ENCODE data around the gene TRABD2A. TPM values are rescaled to one million over a fixed set of nuclear protein-coding genes. Genes with fewer than 3 reads are reported as not detected.
A peak's percentile ranks its signal among the peaks of the same experiment; 100 is the strongest.

The TRABD2A gene
- total and polyA plus RNA-seq, 2 of the 13 experiments (the other 11 are each of a cell fraction or from before 2014, with no cell fraction given), result 0.15 TPM; not detected in 1

GRCh38 chr2:84908948-84909713 lies 28.2 kb upstream of the TRABD2A start (continued):
- TF ChIP-seq SPEN (CRISPR knock-in tag; IDR thresholded peaks at IDR 0.05; ENCODE audit: low read depth) (no peak), E2F1 (CRISPR knock-in tag; IDR thresholded peaks at IDR 0.05) (no peak), ARHGAP35 (CRISPR knock-in tag; IDR thresholded peaks at IDR 0.05; ENCODE audit: borderline replicate concordance) (no peak), PHB2 (IDR thresholded peaks at IDR 0.05; ENCODE audit: partially characterized antibody) (peak; percentile 17), ZNF207 (IDR thresholded peaks at IDR 0.05; ENCODE audit: borderline replicate concordance) (no peak), ZNF335 (CRISPR knock-in tag; IDR thresholded peaks at IDR 0.05) (no peak), ZBTB37 (CRISPR knock-in tag; IDR thresholded peaks at IDR 0.05) (0 out of 2 replicates have a peak, but pooled peaks have one; percentile 26), NONO (IDR thresholded peaks at IDR 0.05) (0 out of 2 replicates have a peak, but pooled peaks have one; percentile 10), NONO (CRISPR knock-in tag; conservative IDR thresholded peaks at IDR 0.05) (no peak), HNF1B (CRISPR knock-in tag; IDR thresholded peaks at IDR 0.05) (no peak), HOMEZ (CRISPR knock-in tag; IDR thresholded peaks at IDR 0.05; ENCODE audit: low read depth) (no peak), PHF8 (CRISPR knock-in tag; IDR thresholded peaks at IDR 0.05) (no peak), ZNF773 (CRISPR knock-in tag; IDR thresholded peaks at IDR 0.05; ENCODE audit: borderline replicate concordance) (no peak), ADNP (CRISPR knock-in tag; IDR thresholded peaks at IDR 0.05) (no peak), IRF9 (CRISPR knock-in tag; IDR thresholded peaks at IDR 0.05; ENCODE audit: borderline replicate concordance) (no peak), SOX6 (IDR thresholded peaks at IDR 0.05) (0 out of 2 replicates have a peak, but pooled peaks have one; percentile 33), SOX6 (CRISPR knock-in tag; IDR thresholded peaks at IDR 0.05) (no peak), CCDC6 (CRISPR knock-in tag; IDR thresholded peaks at IDR 0.05) (no peak), SRSF9 (IDR thresholded peaks at IDR 0.05; ENCODE audit: borderline replicate concordance, insufficient read depth, low read depth, low read length, poor library complexity, severe bottlenecking) (no peak), ZBTB7B (CRISPR knock-in tag; IDR thresholded peaks at IDR 0.05) (no peak), KLF12 (CRISPR knock-in tag; IDR thresholded peaks at IDR 0.05; ENCODE audit: borderline replicate concordance) (no peak), REL (CRISPR knock-in tag; conservative IDR thresholded peaks at IDR 0.05) (no peak), FOSL2 (CRISPR knock-in tag; IDR thresholded peaks at IDR 0.05) (no peak), ZZZ3 (CRISPR knock-in tag; IDR thresholded peaks at IDR 0.05; ENCODE audit: borderline replicate concordance) (no peak)
